Right atrium auricular region (tissue), 2 donors: ENCODE results near the gene KCNH1. TPM values are rescaled to one million over a fixed set of nuclear protein-coding genes. Genes with fewer than 3 reads are reported as not detected.

ENCODE experiments used
- DNase-seq: peaks from one replicate; pipeline ENCODE4 v3.0.0-alpha.2; 2019; ENCODE audit warnings: low spot score
- H3K27ac ChIP-seq, 2 donors: fragments of 200-600 bp; sonication (generic); 1 replicate in 1 of 2; 2 replicates in 1 of 2; pipeline ENCODE4 v1.5.1; 2016 to 2019
- H3K27me3 ChIP-seq, 2 donors: fragments of 200-600 bp; sonication (generic); one replicate each; pipeline versions ENCODE4 v1.5.1 to v1.6.0; 2017 to 2019
- H3K36me3 ChIP-seq: fragments of 200-600 bp; sonication (generic); one replicate; pipeline ENCODE4 v1.5.1; 2016
- H3K4me1 ChIP-seq, 2 donors: fragments of 200-600 bp; sonication (generic); one replicate each; pipeline versions ENCODE4 v1.5.1 to v1.6.0; 2017 to 2019
- H3K4me3 ChIP-seq, 2 donors: fragments of 200-600 bp; sonication (generic); 1 replicate in 1 of 2; 2 replicates in 1 of 2; pipeline ENCODE4 v1.5.1; 2017 to 2019; ENCODE audit warnings: mild to moderate bottlenecking in 1 of 2, moderate library complexity in 1 of 2
- H3K9me3 ChIP-seq, 2 donors: fragments of 200-600 bp; sonication (generic); one replicate each; pipeline ENCODE4 v1.5.1; 2019
- CTCF ChIP-seq, 2 donors: fragments of 200-600 bp; sonication (generic); IDR thresholded peaks; one replicate each; pipeline ENCODE4 v1.5.1; 2019; ENCODE audit warnings: antibody characterized with exemption in 2 of 2
- total RNA-seq, 2 donors: library from RNA; depleted of rRNA; stranded (reverse); fragments of >200 nt; gene quantifications; one replicate each; pipeline ENCODE4 v1.1.0, GENCODE V29; 2016

Gene KCNH1
- total RNA-seq, 2 donors from 2014 or later, result not detected

GRCh38 chr1:210817385-210818275 is 316.3 kb downstream of the KCNH1 start:
- no peaks in the 10 kb centered on the region for H3K36me3 ChIP-seq
- no peaks in the 10 kb centered on the region for H3K27me3 ChIP-seq
- H3K27ac ChIP-seq, result no peak overlapping the region
- H3K4me1 ChIP-seq, result no peaks in the 10 kb centered on the region
- DNase-seq, result no peak
- no peak for TF ChIP-seq CTCF (IDR thresholded peaks at IDR 0.05)
- H3K9me3 ChIP-seq, result no peaks in the 10 kb centered on the region
- H3K4me3 ChIP-seq, result no peak overlapping the region

- Histone ChIP-seq H3K4me3 (no peak overlapping the region), H3K27me3 (no peaks in the 10 kb centered on the region), H3K36me3 (no peaks in the 10 kb centered on the region), H3K9me3 (no peaks in the 10 kb centered on the region), H3K27ac (no peak overlapping the region), H3K4me1 (no peaks in the 10 kb centered on the region)
- no peak for TF ChIP-seq CTCF (IDR thresholded peaks at IDR 0.05)
- DNase-seq, result no peak
Observed at GRCh38 chr1:210815641-210816550, 318.1 kb downstream of the KCNH1 start.

GRCh38 chr1:210814382-210815123 is 319.4 kb downstream of the KCNH1 start:
- no peaks in the 10 kb centered on the region for H3K9me3 ChIP-seq
- H3K27ac ChIP-seq, result no peak overlapping the region
- no peaks in the 10 kb centered on the region for H3K36me3 ChIP-seq
- H3K4me1 ChIP-seq, result no peaks in the 10 kb centered on the region
- H3K27me3 ChIP-seq, result no peaks in the 10 kb centered on the region
- no peak overlapping the region for H3K4me3 ChIP-seq
- no peak for TF ChIP-seq CTCF (IDR thresholded peaks at IDR 0.05)
- no peak for DNase-seq

DNA sequence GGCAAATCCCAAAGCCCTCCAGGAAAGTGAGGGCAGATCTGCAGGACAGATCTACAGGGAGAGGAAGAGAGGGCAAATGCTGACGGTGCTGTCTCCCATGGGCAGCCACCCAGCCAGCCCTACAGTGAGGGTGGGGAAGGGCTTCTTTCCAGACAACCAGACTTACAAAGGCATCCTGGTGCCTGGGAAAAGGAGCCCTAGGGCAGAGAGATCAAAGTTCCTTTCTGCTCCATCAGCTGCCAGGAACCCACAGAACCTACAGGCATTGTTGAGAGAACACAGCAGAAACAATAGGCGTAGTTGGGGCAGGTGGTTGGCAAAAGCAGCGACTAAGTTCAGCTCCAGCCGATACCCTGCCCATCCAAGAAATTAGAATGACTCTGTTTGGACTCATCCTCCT is 332.4 kb downstream of the KCNH1 start:
- DNase-seq, result no peak
- no peaks in the 10 kb centered on the region for H3K27me3 ChIP-seq
- H3K9me3 ChIP-seq, result no peaks in the 10 kb centered on the region
- no peak overlapping the region for H3K27ac ChIP-seq
- no peak overlapping the region for H3K4me3 ChIP-seq
- no peaks in the 10 kb centered on the region for H3K4me1 ChIP-seq
- no peak for TF ChIP-seq CTCF (IDR thresholded peaks at IDR 0.05)
- H3K36me3 ChIP-seq, result no peaks in the 10 kb centered on the region

DNA sequence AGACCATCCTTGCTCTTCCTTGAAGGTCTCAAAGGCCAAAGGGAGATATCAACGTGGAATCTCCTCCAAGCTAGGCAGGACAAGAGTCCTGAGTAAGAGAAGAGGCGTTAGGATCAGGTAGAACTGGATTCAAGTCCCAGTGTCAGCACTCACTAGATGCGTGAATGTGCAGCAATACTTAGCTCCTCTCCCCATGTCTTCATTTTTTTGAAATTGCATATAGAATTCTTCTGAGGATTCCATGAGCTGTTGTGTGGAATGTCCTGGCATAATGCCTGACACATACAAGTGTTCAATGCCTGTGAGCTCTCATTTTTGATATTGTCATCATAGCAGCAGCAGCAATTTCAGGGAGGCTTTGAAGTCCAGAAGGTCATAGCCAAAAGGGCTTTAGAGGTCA is 333.2 kb downstream of the KCNH1 start:
- H3K4me1 ChIP-seq, result no peaks in the 10 kb centered on the region
- H3K27ac ChIP-seq, result no peak overlapping the region
- no peaks in the 10 kb centered on the region for H3K27me3 ChIP-seq
- DNase-seq, result no peak
- no peaks in the 10 kb centered on the region for H3K9me3 ChIP-seq
- H3K36me3 ChIP-seq, result no peaks in the 10 kb centered on the region
- TF ChIP-seq CTCF (IDR thresholded peaks at IDR 0.05), result no peak
- H3K4me3 ChIP-seq, result no peak overlapping the region
